Pancreas (tissue), 10 donors: ENCODE results near the gene KRTAP4-2. TPM values are rescaled to one million over a fixed set of nuclear protein-coding genes. Genes with fewer than 3 reads are reported as not detected.
"Not testable (repeated sequence)": the region's sequence is repeated elsewhere in the genome, so short reads cannot be mapped to it uniquely, and the experiment has no call there.

Experiments used
- ATAC-seq, 4 donors: fragments of 200-7000 bp; cut with Tn5 transposase; one replicate each; pipeline versions ENCODE4 v1.8.0 to v1.9.1; 2020; ENCODE audit warnings: mild to moderate bottlenecking in 4 of 4, moderate library complexity in 4 of 4
- DNase-seq, 6 donors: peaks; one replicate each; pipeline ENCODE4 v3.0.0-alpha.2; 2020
- FAIRE-seq: peaks from 2 replicates; lab custom pipeline; 2012; peaks lifted over from hg19 to GRCh38; lab: Jason Lieb, UNC
- H3K27ac ChIP-seq, 4 donors: fragments of 200-600 bp; sonication (generic); 1 replicate in 3 of 4; 2 replicates in 1 of 4; pipeline versions ENCODE4 v1.5.0 to v1.8.0; 2020
- H3K27me3 ChIP-seq, 4 donors: fragments of 200-600 bp; one replicate each; pipeline ENCODE4 v1.8.0; 2021
- H3K36me3 ChIP-seq, 3 donors: fragments of 200-600 bp; sonication (generic) in 1 of 3; one replicate each; pipeline versions ENCODE4 v1.5.0 to v1.8.0; 2020 to 2021
- H3K4me1 ChIP-seq, 3 donors: fragments of 200-600 bp; one replicate each; pipeline ENCODE4 v1.8.0; 2021
- H3K4me3 ChIP-seq, 4 donors: fragments of 200-600 bp; sonication (generic) in 2 of 4; one replicate each; pipeline versions ENCODE4 v1.5.0 to v1.8.0; 2020 to 2021
- H3K9me3 ChIP-seq, 4 donors: fragments of 200-600 bp; one replicate each; pipeline ENCODE4 v1.8.0; 2021
- CTCF ChIP-seq, 4 donors: fragments of 200-600 bp; sonication (generic) in 3 of 4; IDR thresholded peaks; one replicate each; pipeline versions ENCODE4 v1.5.0 to v1.8.0; 2021; ENCODE audit warnings: antibody characterized with exemption in 4 of 4
- WGBS, 2 donors: extraction: QIAGEN DNeasy Blood & Tissue Kit; methylation state at CpG; one replicate each; pipeline ENCODE4 v1.1.7; 2013; 5-methylcytosine and 5-hydroxymethylcytosine counted together
- intact Hi-C, 3 donors: fragments of 100-400 bp; cut with DNase I; formaldehyde crosslinking; loops; one replicate each; pipeline versions ENCODE4 v1.11.1 to v1.14.2; 2022
- polyA plus RNA-seq, 2 donors: library from polyadenylated mRNA; stranded (reverse); fragments of 200-250 nt; gene quantifications; one replicate each; pipeline ENCODE4 v1.2.3, GENCODE V29; 2013
- total RNA-seq, 6 donors: library from RNA; stranded (reverse); fragmentation: NEBNext Ultra II Directional in 4 of 6; extraction: Animal tissue kit (Norgen Biotek cat#: 25700) in 4 of 6; gene quantifications; one replicate each; pipeline versions ENCODE4 v1.2.1 to v1.2.4, GENCODE V29; 2021 to 2023
- donor health status: healthy with polysubstance abuse.
- donor health status: DM: no; HTN: no; CAD: no; lungs with moderate emphysema.
- donor health status: DM: no; HTN: no; CAD: no.
- donor health status: control.
- donor health status: control.
- donor health status: Bipolar disorder and iron deficiency.
- donor health status: DM: yes; HTN: yes; CAD: no.
- donor health status: DM: no; HTN: no; CAD: no.
- donor health status: DM: no; HTN: no; CAD: no.
- donor health status: DM: yes; HTN: yes; CAD: no.

Gene KRTAP4-2
- total and polyA plus RNA-seq, 8 donors: not detected

GRCh38 chr17:41151525-41151924, 26.5 kb downstream of the KRTAP4-2 start:
- H3K4me1 ChIP-seq: no peaks in the 10 kb centered on the region
- no peak overlapping the region for H3K4me3 ChIP-seq
- no peaks in the 10 kb centered on the region for H3K36me3 ChIP-seq
- no peaks in the 10 kb centered on the region for H3K9me3 ChIP-seq
- no peak overlapping the region for H3K27ac ChIP-seq
- ATAC-seq (no peak), FAIRE-seq (no peak), DNase-seq (no peak)
- 45 to 62% methylated on average over 2 of the region's 2 CpGs for WGBS, 2 donors
- H3K27me3 ChIP-seq: no peaks in the 10 kb centered on the region
- intact Hi-C loops: no loop called here
- TF ChIP-seq CTCF (IDR thresholded peaks at IDR 0.05): no peak

GRCh38 chr17:41150026-41150425, 28.0 kb downstream of the KRTAP4-2 start:
- Histone ChIP-seq H3K36me3 (no peaks in the 10 kb centered on the region), H3K4me1 (no peaks in the 10 kb centered on the region), H3K9me3 (no peaks in the 10 kb centered on the region), H3K27ac (no peak overlapping the region), H3K27me3 (no peaks in the 10 kb centered on the region), H3K4me3 (no peak overlapping the region)
- WGBS, 2 donors: 78 to 89% methylated on average over 4 of the region's 4 CpGs
- FAIRE-seq (no peak), DNase-seq (no peak), ATAC-seq (no peak)
- intact Hi-C loops: no loop called here
- TF ChIP-seq CTCF (IDR thresholded peaks at IDR 0.05): no peak

- intact Hi-C loops: no loop called here
- no peak within 1 kb of the TSS for H3K27ac ChIP-seq
- FAIRE-seq (no peak), ATAC-seq (no peak), DNase-seq (no peak)
- H3K36me3 ChIP-seq: no peaks in the 10 kb centered on the region
- H3K27me3 ChIP-seq: no peaks in the 10 kb centered on the region
- no peak within 1 kb of the TSS for H3K4me3 ChIP-seq
- 55 to 59% methylated on average over 2 of the region's 2 CpGs for WGBS, 2 donors
- H3K9me3 ChIP-seq: no peaks in the 10 kb centered on the region
- H3K4me1 ChIP-seq: no peaks in the 10 kb centered on the region
- no peak for TF ChIP-seq CTCF (IDR thresholded peaks at IDR 0.05)
Measured at GRCh38 chr17:41149652-41149985, 28.4 kb downstream of the KRTAP4-2 start, which contains the start of gene KRTAP4-5. Gene KRTAP4-5 (minus strand): TSS chr17:41149825. CDS start chr17:41149767, 58 bp downstream.

- intact Hi-C loops, H3K9me3 ChIP-seq, H3K27me3 ChIP-seq, H3K27ac ChIP-seq, H3K36me3 ChIP-seq, FAIRE-seq, H3K4me1 ChIP-seq, H3K4me3 ChIP-seq: not testable (repeated sequence)
- peak in 2 of 4 donors; percentile 49 to 65 for ATAC-seq
- peak in 1 of 6 donors; percentile 30 for DNase-seq
- WGBS, 2 donors: 63 to 65% methylated on average over 10 of the region's 10 CpGs
Measured at GRCh38 chr17:41148971-41149651, 28.9 kb downstream of the KRTAP4-2 start.

GRCh38 chr17:41147531-41148204, 30.4 kb downstream of the KRTAP4-2 start:
- no peaks in the 10 kb centered on the region for H3K36me3 ChIP-seq
- 84 to 85% methylated on average over 2 of the region's 2 CpGs for WGBS, 2 donors
- H3K9me3 ChIP-seq: no peaks in the 10 kb centered on the region
- DNase-seq (no peak), ATAC-seq (no peak), FAIRE-seq (no peak)
- no peaks in the 10 kb centered on the region for H3K27me3 ChIP-seq
- no peak for TF ChIP-seq CTCF (IDR thresholded peaks at IDR 0.05)
- no peaks in the 10 kb centered on the region for H3K4me1 ChIP-seq
- no peak overlapping the region for H3K27ac ChIP-seq
- no peak overlapping the region for H3K4me3 ChIP-seq
- intact Hi-C loops: no loop called here
